Naive thymus-derived CD4-positive, alpha-beta T cell (primary cell): ENCODE data around the gene SF3A2. TPM values are rescaled to one million over a fixed set of nuclear protein-coding genes. Genes with fewer than 3 reads are reported as not detected.

Source experiments
- ATAC-seq: fragments of 150-1000 bp; cut with Tn5 transposase; 2 replicates; pipeline ENCODE4 v1.10.0; 2021; ENCODE audit warnings: mild to moderate bottlenecking, moderate library complexity
- CTCF ChIA-PET: fragments of 350-600 bp; sonication (Branson Sonifier 250); formaldehyde crosslinking; loops from one replicate; lab custom pipeline; 2021; ENCODE audit warnings: antibody characterized with exemption; lab: Charles Lee
- POLR2A ChIA-PET: fragments of 350-600 bp; sonication (Branson Sonifier 250); formaldehyde crosslinking; loops from one replicate; lab custom pipeline; 2021; ENCODE audit warnings: antibody characterized with exemption, inconsistent platforms; lab: Charles Lee
- DNase-seq, 9 donors: peaks; one replicate each; pipeline versions ENCODE4 v3.0.0 to v3.0.0-alpha.2; 2020 to 2022; ENCODE audit warnings: mixed read lengths in 1 of 9
- H3K27ac ChIP-seq: one replicate; pipeline ENCODE4 v1.7.0; 2013; ENCODE audit warnings: mild to moderate bottlenecking, low read depth, low read length, moderate library complexity
- H3K27me3 ChIP-seq, 2 donors: one replicate each; pipeline ENCODE4 v1.7.0; 2013; ENCODE audit warnings: low read length in 2 of 2, mild to moderate bottlenecking in 2 of 2, moderate library complexity in 2 of 2; ENCODE audit not compliant: control insufficient read depth in 2 of 2, insufficient read depth in 2 of 2
- H3K36me3 ChIP-seq, 3 experiments: 1 replicate in 2 of 3; 2 replicates in 1 of 3; pipeline ENCODE4 v1.7.0; 2013; ENCODE audit warnings: low read length in 3 of 3, mild to moderate bottlenecking in 3 of 3, moderate library complexity in 1 of 3; ENCODE audit not compliant: insufficient read depth in 3 of 3, control insufficient read depth in 2 of 3
- H3K4me1 ChIP-seq, 2 donors: one replicate each; pipeline ENCODE4 v1.7.0; 2013; ENCODE audit warnings: low read length in 2 of 2, mild to moderate bottlenecking in 2 of 2, moderate library complexity in 1 of 2; ENCODE audit not compliant: control insufficient read depth in 2 of 2, insufficient read depth in 2 of 2
- H3K4me3 ChIP-seq: 2 replicates; pipeline ENCODE4 v1.7.0; 2013; ENCODE audit warnings: mild to moderate bottlenecking, low read length
- H3K9me3 ChIP-seq, 3 experiments: 1 replicate in 2 of 3; 2 replicates in 1 of 3; pipeline ENCODE4 v1.7.0; 2013; ENCODE audit warnings: low read length in 3 of 3; ENCODE audit not compliant: control insufficient read depth in 2 of 3
- H3K27ac Mint-ChIP-seq, 9 donors: one replicate each; pipeline ENCODE4 v1.8.0; 2020 to 2022; ENCODE audit warnings: mixed read lengths in 9 of 9, mild to moderate bottlenecking in 8 of 9, moderate library complexity in 5 of 9, inconsistent platforms in 2 of 9
- H3K27me3 Mint-ChIP-seq, 5 donors: one replicate each; pipeline ENCODE4 v1.8.0; 2021 to 2022; ENCODE audit warnings: mixed read lengths in 5 of 5, mild to moderate bottlenecking in 1 of 5
- H3K36me3 Mint-ChIP-seq, 5 donors: one replicate each; pipeline ENCODE4 v1.8.0; 2020 to 2022; ENCODE audit warnings: mixed read lengths in 5 of 5, mild to moderate bottlenecking in 3 of 5, inconsistent platforms in 1 of 5
- H3K4me1 Mint-ChIP-seq, 7 donors: one replicate each; pipeline ENCODE4 v1.8.0; 2020 to 2022; ENCODE audit warnings: mixed read lengths in 7 of 7, mild to moderate bottlenecking in 3 of 7, inconsistent platforms in 1 of 7
- H3K4me3 Mint-ChIP-seq, 10 donors: one replicate each; pipeline ENCODE4 v1.8.0; 2020 to 2022; ENCODE audit warnings: mild to moderate bottlenecking in 10 of 10, mixed read lengths in 10 of 10, moderate library complexity in 6 of 10, inconsistent platforms in 2 of 10
- H3K9me3 Mint-ChIP-seq, 11 donors: one replicate each; pipeline ENCODE4 v1.8.0; 2020 to 2022; ENCODE audit warnings: mixed read lengths in 11 of 11, mild to moderate bottlenecking in 4 of 11, inconsistent platforms in 1 of 11, moderate library complexity in 1 of 11
- intact Hi-C, 2 donors: fragments of 100-400 bp; cut with micrococcal nuclease; formaldehyde crosslinking; loops; one replicate each; pipeline ENCODE4 v1.15.1; 2023
- polyA plus RNA-seq, 2 donors: library from polyadenylated mRNA; unstranded; fragments of 300-500 nt; fragmentation: Illumina TruSeq; gene quantifications; one replicate each; pipeline ENCODE4 v1.2.3, GENCODE V29; 2021
- total RNA-seq, 6 experiments: library from RNA in 5 of 6; stranded (reverse) in 5 of 6; gene quantifications; 1 replicate in 5 of 6; 2 replicates in 1 of 6; pipeline ENCODE4 v1.2.3 and lab custom pipeline; 2021 to 2026

The SF3A2 gene
- total and polyA plus RNA-seq, 7 experiments from 2014 or later, result 22.3 to 150 (median 131) TPM

DNA sequence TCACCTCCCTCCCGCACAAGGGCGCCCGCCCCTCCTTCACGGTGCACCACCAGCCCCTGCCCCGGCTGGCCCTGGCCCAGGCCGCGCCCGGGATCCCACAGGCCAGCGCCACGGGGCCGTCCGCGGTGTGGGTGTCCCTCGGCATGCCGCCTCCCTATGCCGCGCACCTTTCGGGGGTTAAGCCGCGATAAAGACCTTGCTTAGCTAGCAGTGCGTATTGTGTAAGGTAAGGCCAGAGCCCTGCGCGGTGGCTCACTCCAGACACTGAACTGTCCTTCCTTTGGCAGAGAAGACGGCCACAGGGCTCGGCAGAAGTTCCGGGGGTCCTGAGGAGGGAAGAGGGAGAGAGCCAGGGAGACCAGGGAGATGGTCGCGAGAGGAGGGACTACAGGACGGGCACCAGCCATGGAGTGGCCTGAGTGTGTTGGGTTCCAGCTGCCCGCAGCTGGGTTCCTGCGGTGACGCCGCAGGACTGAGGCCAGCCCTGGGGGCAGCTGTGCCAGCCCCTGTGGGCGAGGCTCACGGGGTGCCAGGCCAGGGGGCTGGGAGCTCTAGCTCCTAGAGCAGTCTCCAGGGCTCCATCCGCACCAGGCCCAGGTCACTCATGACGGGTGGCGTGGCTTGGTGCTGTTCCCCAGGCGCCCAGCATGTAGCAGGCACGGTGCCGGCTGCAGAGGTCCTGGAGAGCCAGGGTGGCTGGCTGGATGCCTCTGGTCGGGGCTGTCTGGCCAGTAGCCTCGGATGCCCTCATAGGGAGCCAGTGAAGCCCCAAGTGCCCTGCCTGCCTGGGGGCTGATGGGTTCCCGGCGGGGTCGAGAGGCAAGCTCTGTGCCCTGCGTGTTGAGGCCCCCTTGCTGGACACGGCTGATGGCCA lies 8.2 kb upstream of the SF3A2 start:
- no peak overlapping the region for H3K27ac Mint-ChIP-seq
- Histone ChIP-seq H3K9me3 (no peaks in the 10 kb centered on the region), H3K27ac (no peak overlapping the region), H3K36me3 (peaks cover 0 to 88% (median 3%) of the 10 kb centered on the region in 3 experiments), H3K27me3 (no peaks in the 10 kb centered on the region), H3K4me3 (no peak overlapping the region), H3K4me1 (peaks cover 0 to 6% of the 10 kb centered on the region in 2 donors)
- ATAC-seq (no peak), DNase-seq (no peak)
- no peak overlapping the region for H3K4me3 Mint-ChIP-seq
- H3K36me3 Mint-ChIP-seq, result peaks cover 0 to 16% (median 3%) of the 10 kb centered on the region in 5 donors
- peaks cover 0 to 2% (median 0%) of the 10 kb centered on the region in 11 donors for H3K9me3 Mint-ChIP-seq
- H3K27me3 Mint-ChIP-seq, result no peaks in the 10 kb centered on the region
- ChIA-PET CTCF (interaction anchor here (0.6 kb wide), 2 partner anchors 10 to 621 kb away, joined by 4 read pairs; no protein-coding TSS in a partner anchor), POLR2A (interaction anchor here (0.8 kb wide), 1 partner anchor 9 kb away, joined by 4 read pairs; no protein-coding TSS in a partner anchor)
- peaks cover 0 to 4% (median 0%) of the 10 kb centered on the region in 7 donors for H3K4me1 Mint-ChIP-seq
- intact Hi-C loops, result no loop called here

DNA sequence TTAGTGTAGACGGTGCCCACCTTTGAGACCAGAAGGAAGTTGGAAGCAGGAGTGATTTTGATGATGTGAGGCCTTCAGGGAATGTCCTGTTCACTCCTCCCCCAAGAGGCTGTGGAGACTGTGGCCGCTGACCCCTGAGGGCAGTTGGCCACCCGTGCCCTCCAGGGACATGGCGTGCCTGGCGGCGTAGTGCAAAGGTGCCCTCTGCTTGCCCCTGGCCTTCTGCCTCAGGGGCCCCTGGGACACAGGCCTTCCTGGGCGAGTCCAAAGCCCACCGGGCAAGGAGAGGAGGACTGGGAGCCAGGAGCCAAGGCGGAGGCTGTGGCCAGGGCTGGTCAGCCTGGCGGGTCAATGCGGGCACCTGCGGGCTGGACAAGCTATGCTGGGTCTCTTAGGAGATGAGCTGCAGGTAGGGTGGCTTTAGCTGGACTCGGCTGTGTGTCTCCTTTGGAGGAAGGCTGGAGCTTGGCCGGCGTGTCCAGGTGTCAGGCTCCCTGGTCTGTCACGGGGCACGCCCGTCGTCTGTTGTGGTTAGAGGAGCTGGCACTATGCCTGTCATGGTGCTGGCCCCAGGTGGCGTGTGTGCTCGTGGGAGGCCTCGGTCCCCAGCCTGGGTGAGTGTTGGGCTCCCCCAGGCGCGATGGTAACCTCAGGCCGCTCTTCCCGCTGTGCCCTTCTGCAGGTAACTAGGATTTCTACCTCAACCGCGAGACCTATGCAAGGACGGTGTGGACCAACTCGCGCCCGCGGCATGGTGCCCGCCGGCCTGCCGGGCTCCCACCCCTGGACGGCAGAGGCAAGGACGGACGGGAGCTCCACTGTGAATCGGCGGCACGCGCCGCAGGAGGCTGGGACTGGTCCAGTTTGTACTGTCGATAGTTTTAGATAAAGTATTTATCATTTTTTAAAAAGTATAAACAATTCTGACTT lies 7.3 kb upstream of the SF3A2 start:
- Mint-ChIP-seq H3K27ac (no peak overlapping the region), H3K4me3 (no peak overlapping the region)
- CTCF ChIA-PET, result interaction anchor here (0.5 to 0.8 kb wide), 3 partner anchors 9 to 34 kb away, joined by 3 to 4 read pairs (median 4); no protein-coding TSS in a partner anchor

DNA sequence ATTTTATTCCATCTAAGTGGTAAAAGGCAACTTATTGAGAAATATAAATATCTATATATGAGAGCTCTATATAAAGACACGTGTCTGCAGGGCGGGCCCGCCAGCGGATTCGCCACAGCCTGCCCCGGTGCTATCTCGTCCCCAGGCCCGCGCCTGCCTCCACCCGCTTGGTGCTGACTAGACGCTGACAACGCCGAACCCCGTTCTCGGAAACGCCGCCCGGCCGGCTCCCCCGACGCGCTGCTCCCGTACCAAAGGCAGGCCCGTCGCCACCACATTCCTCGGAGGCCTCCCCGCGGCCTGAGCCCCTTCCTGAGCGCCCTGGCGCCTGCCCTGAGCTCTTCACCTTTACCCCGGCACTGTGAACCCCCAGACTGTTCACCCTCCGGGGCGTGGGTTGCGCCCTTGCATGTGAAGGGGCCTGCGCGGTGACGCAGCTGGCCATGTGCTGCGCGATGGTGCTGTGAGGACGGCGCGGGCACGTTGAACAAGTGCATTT lies 6.5 kb upstream of the SF3A2 start:
- H3K4me3 Mint-ChIP-seq, result no peak overlapping the region
- H3K4me1 Mint-ChIP-seq, result peaks cover 8 to 16% (median 12%) of the 10 kb centered on the region in 7 donors
- ChIA-PET POLR2A (no interaction called here), CTCF (interaction anchor here (0.8 to 1.3 kb wide), 2 partner anchors 14 to 32 kb away, joined by 3 read pairs; no protein-coding TSS in a partner anchor)
- DNase-seq (no peak), ATAC-seq (no peak)
- Histone ChIP-seq H3K9me3 (no peaks in the 10 kb centered on the region), H3K4me3 (no peak overlapping the region), H3K36me3 (peaks cover 0 to 78% (median 0%) of the 10 kb centered on the region in 3 experiments), H3K4me1 (peaks cover 3% of the 10 kb centered on the region in 2 donors), H3K27ac (no peak overlapping the region), H3K27me3 (no peaks in the 10 kb centered on the region)
- intact Hi-C loops, result no loop called here
- peak overlapping the region in 1 of 9 donors; percentile 62 for H3K27ac Mint-ChIP-seq
- H3K27me3 Mint-ChIP-seq, result no peaks in the 10 kb centered on the region
- H3K9me3 Mint-ChIP-seq, result peaks cover 0 to 2% (median 0%) of the 10 kb centered on the region in 11 donors
- H3K36me3 Mint-ChIP-seq, result peaks cover 0 to 7% (median 0%) of the 10 kb centered on the region in 5 donors

More for the DNA sequence above, 7.3 kb upstream of the SF3A2 start:
- H3K4me1 Mint-ChIP-seq, result peaks cover 4 to 9% (median 5%) of the 10 kb centered on the region in 7 donors
- H3K9me3 Mint-ChIP-seq, result peaks cover 0 to 2% (median 0%) of the 10 kb centered on the region in 11 donors
- H3K9me3 ChIP-seq, result no peaks in the 10 kb centered on the region
- H3K27me3 ChIP-seq, result no peaks in the 10 kb centered on the region
- ATAC-seq, result no peak
- intact Hi-C loops, result no loop called here
- POLR2A ChIA-PET, result no interaction called here
- H3K27ac ChIP-seq, result no peak overlapping the region
- H3K36me3 Mint-ChIP-seq, result peaks cover 0 to 13% (median 3%) of the 10 kb centered on the region in 5 donors
- H3K4me3 ChIP-seq, result no peak overlapping the region
- peaks cover 0 to 85% (median 3%) of the 10 kb centered on the region in 3 experiments for H3K36me3 ChIP-seq
- no peaks in the 10 kb centered on the region for H3K27me3 Mint-ChIP-seq
- H3K4me1 ChIP-seq, result no peaks in the 10 kb centered on the region
- DNase-seq, result no peak

GRCh38 chr19:2230807-2231533 lies 5.7 kb upstream of the SF3A2 start:
- no peaks in the 10 kb centered on the region for H3K27me3 ChIP-seq
- POLR2A ChIA-PET, result no interaction called here
- ATAC-seq, result no peak
- no peak overlapping the region for H3K4me3 Mint-ChIP-seq
- no peaks in the 10 kb centered on the region for H3K9me3 ChIP-seq
- H3K27ac ChIP-seq, result no peak overlapping the region
- peaks cover 0 to 3% (median 0%) of the 10 kb centered on the region in 5 donors for H3K36me3 Mint-ChIP-seq
- peaks cover 0 to 69% (median 0%) of the 10 kb centered on the region in 3 experiments for H3K36me3 ChIP-seq
- peak overlapping the region in 1 of 9 donors; percentile 62 for H3K27ac Mint-ChIP-seq
- intact Hi-C loops, result no loop called here
- no peak overlapping the region for H3K4me3 ChIP-seq
- H3K4me1 ChIP-seq, result peaks cover 6% of the 10 kb centered on the region in 2 donors
- H3K27me3 Mint-ChIP-seq, result no peaks in the 10 kb centered on the region
- DNase-seq, result no peak
- H3K4me1 Mint-ChIP-seq, result peaks cover 8 to 18% (median 16%) of the 10 kb centered on the region in 7 donors
- peaks cover 0 to 2% (median 0%) of the 10 kb centered on the region in 11 donors for H3K9me3 Mint-ChIP-seq
- CTCF ChIA-PET, result interaction anchor here (1.3 kb wide), 1 partner anchor 31 kb away, joined by 3 read pairs; no protein-coding TSS in a partner anchor

DNA sequence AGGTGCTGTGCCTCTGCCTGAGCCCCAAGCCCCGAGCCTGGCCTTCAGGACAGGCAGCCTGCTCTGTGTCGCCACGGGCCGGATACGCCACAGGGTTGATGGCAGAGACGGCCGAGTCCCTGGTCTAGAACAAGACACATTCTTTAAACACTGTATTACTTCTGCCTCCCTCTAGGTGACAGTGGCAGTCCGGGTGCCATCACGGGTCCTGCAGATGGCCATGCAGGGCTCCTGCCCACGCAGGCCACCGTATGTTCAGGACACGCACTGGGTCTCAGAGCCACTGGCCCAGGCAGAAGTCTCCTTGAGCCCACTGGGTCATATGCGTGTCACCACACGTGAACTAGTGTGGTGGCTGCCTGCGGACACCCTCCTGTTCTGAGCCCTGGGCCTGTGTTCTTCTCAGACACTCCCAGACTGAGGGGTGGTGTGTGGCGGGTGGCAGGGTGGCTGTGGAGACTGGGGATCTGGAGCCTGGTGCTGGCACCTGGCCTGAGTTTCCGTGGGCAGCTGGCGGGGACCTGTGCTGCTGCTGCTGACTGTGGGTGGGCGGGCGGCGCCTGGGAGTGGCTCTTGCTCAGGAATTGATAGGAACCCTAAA lies 4.9 kb upstream of the SF3A2 start:
- no peak overlapping the region for H3K4me3 ChIP-seq
- Mint-ChIP-seq H3K27me3 (peaks cover 0 to 5% (median 0%) of the 10 kb centered on the region in 5 donors), H3K9me3 (peaks cover 0 to 7% (median 0%) of the 10 kb centered on the region in 11 donors), H3K4me3 (no peak overlapping the region), H3K36me3 (peaks cover 0 to 7% (median 4%) of the 10 kb centered on the region in 5 donors), H3K27ac (peak overlapping the region in 2 of 9 donors; percentile 4 to 9), H3K4me1 (peaks cover 14 to 25% (median 20%) of the 10 kb centered on the region in 7 donors)
- DNase-seq, result no peak
- intact Hi-C loops, result no loop called here
- ATAC-seq, result no peak
- no peak overlapping the region for H3K27ac ChIP-seq
- H3K4me1 ChIP-seq, result peaks cover 6% of the 10 kb centered on the region in 2 donors
- H3K36me3 ChIP-seq, result peaks cover 0 to 62% (median 0%) of the 10 kb centered on the region in 3 experiments
- ChIA-PET CTCF (no interaction called here), POLR2A (no interaction called here)
- H3K9me3 ChIP-seq, result no peaks in the 10 kb centered on the region
- no peaks in the 10 kb centered on the region for H3K27me3 ChIP-seq
